Right lobe of liver (tissue), 4 donors: Measurements from ENCODE around the gene SH2B2.

ENCODE experiments used
- POLR2A ChIP-seq: fragments of 450-650 bp; IDR thresholded peaks from one replicate; pipeline ENCODE4 v1.6.1; 2017; ENCODE audit warnings: antibody characterized with exemption, mild to moderate bottlenecking
- TF ChIP-seq, protein P1 (sequence below), 4 donors: fragments of 200-600 bp in 3 of 4; fragments of 450-650 bp in 1 of 4; IDR thresholded peaks; one replicate each; pipeline versions ENCODE4 v1.5.1 to v1.8.0; 2016 to 2022; ENCODE audit warnings: antibody characterized with exemption in 4 of 4, mild to moderate bottlenecking in 2 of 4
- donor health status: DM: no; HTN: no; CAD: no.
- donor health status: DM: no; HTN: no; CAD: no.
- donor health status: DM: no; HTN: yes; CAD: no.

GRCh38 chr7:102326157-102326889, 39.7 kb downstream of the SH2B2 start:
- TF ChIP-seq, protein P1, sequence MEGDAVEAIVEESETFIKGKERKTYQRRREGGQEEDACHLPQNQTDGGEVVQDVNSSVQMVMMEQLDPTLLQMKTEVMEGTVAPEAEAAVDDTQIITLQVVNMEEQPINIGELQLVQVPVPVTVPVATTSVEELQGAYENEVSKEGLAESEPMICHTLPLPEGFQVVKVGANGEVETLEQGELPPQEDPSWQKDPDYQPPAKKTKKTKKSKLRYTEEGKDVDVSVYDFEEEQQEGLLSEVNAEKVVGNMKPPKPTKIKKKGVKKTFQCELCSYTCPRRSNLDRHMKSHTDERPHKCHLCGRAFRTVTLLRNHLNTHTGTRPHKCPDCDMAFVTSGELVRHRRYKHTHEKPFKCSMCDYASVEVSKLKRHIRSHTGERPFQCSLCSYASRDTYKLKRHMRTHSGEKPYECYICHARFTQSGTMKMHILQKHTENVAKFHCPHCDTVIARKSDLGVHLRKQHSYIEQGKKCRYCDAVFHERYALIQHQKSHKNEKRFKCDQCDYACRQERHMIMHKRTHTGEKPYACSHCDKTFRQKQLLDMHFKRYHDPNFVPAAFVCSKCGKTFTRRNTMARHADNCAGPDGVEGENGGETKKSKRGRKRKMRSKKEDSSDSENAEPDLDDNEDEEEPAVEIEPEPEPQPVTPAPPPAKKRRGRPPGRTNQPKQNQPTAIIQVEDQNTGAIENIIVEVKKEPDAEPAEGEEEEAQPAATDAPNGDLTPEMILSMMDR (IDR thresholded peaks at IDR 0.05), result no peak
- no peak for TF ChIP-seq POLR2A
